ENCODE results near the gene FAM120C. TPM values are rescaled to one million over a fixed set of nuclear protein-coding genes. Genes with fewer than 3 reads are reported as not detected.

Gene FAM120C
- total RNA-seq, 4 donors from 2014 or later = 5.0 to 15.6 (median 14.5) TPM

- WGBS, 2 donors = 57 to 73% methylated on average over 4 of the region's 4 CpGs
- Histone ChIP-seq H3K27ac (no peak overlapping the region), H3K27me3 (no peaks in the 10 kb centered on the region), H3K4me1 (no peaks in the 10 kb centered on the region), H3K4me3 (replicated peaks in 1 of 3) (no peak overlapping the region), H3K36me3 (no peaks in the 10 kb centered on the region), H3K9me3 (no peaks in the 10 kb centered on the region)
- intact Hi-C loops (cut with DNase I) = no loop called here
- no peak for TF ChIP-seq POLR2A (IDR thresholded peaks at IDR 0.05)
- TF ChIP-seq CTCF (IDR thresholded peaks at IDR 0.05) = no peak
- DNase-seq = no peak
Observed at GRCh38 chrX:54166915-54167314, 16.1 kb downstream of the FAM120C start.

DNA sequence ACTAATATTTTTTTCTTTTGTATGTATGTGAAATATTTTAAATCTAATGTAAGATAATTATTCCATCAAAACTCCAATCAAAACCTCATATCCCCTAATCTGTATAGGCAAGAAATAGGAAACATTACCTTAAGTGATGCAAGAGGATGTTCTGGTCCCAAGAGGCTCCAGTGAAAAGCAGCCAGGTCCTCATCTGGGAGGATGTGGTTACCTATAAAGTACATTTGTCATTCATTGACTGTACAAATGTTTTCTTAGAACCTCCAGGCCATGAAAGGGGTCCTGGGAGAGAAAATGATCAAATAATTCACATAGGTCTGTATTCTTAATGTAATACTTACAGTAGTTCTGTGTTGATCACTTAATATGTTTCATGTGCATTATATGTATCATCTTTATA is 25.5 kb downstream of the FAM120C start:
- intact Hi-C loops (cut with DNase I) = no loop called here
- DNase-seq = no peak
- Histone ChIP-seq H3K4me3 (replicated peaks in 1 of 3) (no peak overlapping the region), H3K9me3 (no peaks in the 10 kb centered on the region), H3K27me3 (no peaks in the 10 kb centered on the region), H3K36me3 (no peaks in the 10 kb centered on the region), H3K27ac (no peak overlapping the region), H3K4me1 (no peaks in the 10 kb centered on the region)
- TF ChIP-seq CTCF (IDR thresholded peaks at IDR 0.05) (no peak), POLR2A (IDR thresholded peaks at IDR 0.05) (no peak)

DNA sequence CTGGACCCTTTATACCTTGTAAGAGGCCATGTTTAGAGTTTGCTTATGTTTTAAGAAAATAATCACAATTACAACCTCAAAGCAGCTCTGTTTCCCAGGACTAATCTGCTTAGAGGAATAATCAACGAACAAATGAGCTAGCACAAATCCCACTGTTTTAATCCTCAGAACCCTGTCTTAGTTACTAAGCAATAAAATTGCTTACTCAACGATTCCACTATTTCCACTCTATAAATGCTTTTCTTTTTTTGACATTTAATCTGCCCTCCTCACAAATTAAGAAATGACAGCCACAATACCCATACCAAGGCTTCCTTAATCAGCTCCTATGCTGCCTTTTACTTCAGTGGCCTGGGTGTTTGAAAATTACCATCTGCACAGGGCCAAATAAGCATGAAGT is 48.8 kb downstream of the FAM120C start:
- H3K4me3 ChIP-seq (replicated peaks in 1 of 3) = no peak overlapping the region
- no peaks in the 10 kb centered on the region for H3K4me1 ChIP-seq
- 93 to 98% methylated on average over 2 of the region's 2 CpGs for WGBS, 2 donors
- TF ChIP-seq CTCF (IDR thresholded peaks at IDR 0.05) = no peak
- no peak for TF ChIP-seq POLR2A (IDR thresholded peaks at IDR 0.05)
- H3K36me3 ChIP-seq = peaks cover 0 to 4% of the 10 kb centered on the region in 2 donors
- no peaks in the 10 kb centered on the region for H3K27me3 ChIP-seq
- H3K9me3 ChIP-seq = no peaks in the 10 kb centered on the region
- H3K27ac ChIP-seq = no peak overlapping the region
- no peak for DNase-seq
- intact Hi-C loops (cut with DNase I) = no loop called here

DNA sequence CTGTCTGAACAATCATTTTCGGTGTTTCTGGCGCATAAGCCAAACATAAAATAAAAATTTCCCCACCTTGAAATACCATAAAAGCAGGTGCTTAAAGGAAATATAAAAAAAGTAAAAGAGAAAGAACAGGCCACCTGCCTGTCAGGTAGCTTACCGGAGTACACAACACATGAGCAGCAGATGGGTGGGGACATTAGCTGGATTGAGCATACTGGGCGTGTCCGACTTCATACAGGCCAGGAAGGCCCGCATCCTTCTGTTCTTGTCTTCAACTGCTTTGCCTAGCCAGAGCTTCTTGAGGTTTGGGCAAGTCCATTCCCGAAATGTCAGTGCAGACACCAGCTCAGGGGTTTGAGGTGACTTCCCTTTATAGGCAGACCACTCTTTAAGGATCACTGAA is 66.7 kb downstream of the FAM120C start:
- TF ChIP-seq POLR2A (IDR thresholded peaks at IDR 0.05) = no peak
- TF ChIP-seq CTCF (IDR thresholded peaks at IDR 0.05) = no peak
- Histone ChIP-seq H3K27ac (no peak overlapping the region), H3K4me1 (no peaks in the 10 kb centered on the region), H3K9me3 (no peaks in the 10 kb centered on the region), H3K4me3 (replicated peaks in 1 of 3) (no peak overlapping the region), H3K36me3 (no peaks in the 10 kb centered on the region), H3K27me3 (no peaks in the 10 kb centered on the region)
- intact Hi-C loops (cut with DNase I) = no loop called here
- no peak for DNase-seq
- WGBS, 2 donors = 97 to 99% methylated on average over 7 of the region's 7 CpGs

DNA sequence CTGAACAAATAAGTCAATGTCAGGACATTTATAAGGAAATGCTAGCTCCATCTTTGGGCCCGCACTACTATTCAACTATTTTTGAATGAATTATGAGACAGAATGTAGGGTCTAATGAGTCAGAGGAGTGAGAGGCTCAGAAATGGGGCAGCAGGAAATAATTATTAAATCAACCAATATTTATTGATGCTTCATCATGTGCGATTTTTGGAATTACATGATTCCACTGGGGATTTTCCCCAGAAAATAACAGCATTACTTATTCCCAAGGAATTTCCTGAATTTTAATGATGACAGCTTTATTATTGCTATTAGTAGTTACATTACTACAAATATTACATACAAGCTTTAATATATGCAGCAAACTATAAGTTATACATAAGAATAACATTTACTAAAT is 89.5 kb downstream of the FAM120C start:
- no peaks in the 10 kb centered on the region for H3K4me1 ChIP-seq
- H3K4me3 ChIP-seq (replicated peaks in 1 of 3) = no peak overlapping the region
- 75 to 83% methylated on average over 2 of the region's 2 CpGs for WGBS, 2 donors
- H3K27ac ChIP-seq = no peak overlapping the region
- H3K9me3 ChIP-seq = no peaks in the 10 kb centered on the region
- no peaks in the 10 kb centered on the region for H3K36me3 ChIP-seq
- DNase-seq = no peak
- intact Hi-C loops (cut with DNase I) = no loop called here
- TF ChIP-seq CTCF (IDR thresholded peaks at IDR 0.05) (no peak), POLR2A (IDR thresholded peaks at IDR 0.05) (no peak)
- H3K27me3 ChIP-seq = no peaks in the 10 kb centered on the region

Data from thyroid gland (tissue), 4 donors.